Activated naive CD4-positive, alpha-beta T cell treated with anti-CD3 and anti-CD28 coated beads, Interleukin-2, amount 50 U/mL, for 24 hours (primary cell): ENCODE results near the gene GRXCR1.

Experiments used
- H3K27ac Mint-ChIP-seq: one replicate; pipeline ENCODE4 v1.8.0; 2021; ENCODE audit warnings: mild to moderate bottlenecking, mixed read lengths
- H3K27me3 Mint-ChIP-seq: one replicate; pipeline ENCODE4 v1.8.0; 2021; ENCODE audit warnings: mixed read lengths
- H3K36me3 Mint-ChIP-seq: one replicate; pipeline ENCODE4 v1.8.0; 2021; ENCODE audit warnings: mixed read lengths
- H3K4me1 Mint-ChIP-seq: one replicate; pipeline ENCODE4 v1.8.0; 2021; ENCODE audit warnings: mixed read lengths
- H3K4me3 Mint-ChIP-seq: one replicate; pipeline ENCODE4 v1.8.0; 2021; ENCODE audit warnings: mild to moderate bottlenecking, mixed read lengths
- H3K9me3 Mint-ChIP-seq: one replicate; pipeline ENCODE4 v1.8.0; 2021; ENCODE audit warnings: mixed read lengths

Gene GRXCR1

GRCh38 chr4:42910459-42910858 lies 17.9 kb downstream of the GRXCR1 start:
- Mint-ChIP-seq H3K27me3 (peaks cover 13% of the 10 kb centered on the region), H3K36me3 (no peaks in the 10 kb centered on the region), H3K4me3 (no peak overlapping the region), H3K27ac (no peak overlapping the region), H3K9me3 (no peaks in the 10 kb centered on the region), H3K4me1 (no peaks in the 10 kb centered on the region)

GRCh38 chr4:42914937-42915336 lies 22.4 kb downstream of the GRXCR1 start:
- Mint-ChIP-seq H3K27ac (no peak overlapping the region), H3K27me3 (peaks cover 5% of the 10 kb centered on the region), H3K4me3 (no peak overlapping the region), H3K4me1 (no peaks in the 10 kb centered on the region), H3K9me3 (no peaks in the 10 kb centered on the region), H3K36me3 (no peaks in the 10 kb centered on the region)

- no peaks in the 10 kb centered on the region for H3K4me1 Mint-ChIP-seq
- no peaks in the 10 kb centered on the region for H3K9me3 Mint-ChIP-seq
- peaks cover 2% of the 10 kb centered on the region for H3K27me3 Mint-ChIP-seq
- H3K4me3 Mint-ChIP-seq: no peak overlapping the region
- H3K36me3 Mint-ChIP-seq: no peaks in the 10 kb centered on the region
- H3K27ac Mint-ChIP-seq: no peak overlapping the region
Observed at GRCh38 chr4:42915484-42915883, 23.0 kb downstream of the GRXCR1 start.

GRCh38 chr4:42917296-42917695 lies 24.8 kb downstream of the GRXCR1 start:
- H3K36me3 Mint-ChIP-seq: no peaks in the 10 kb centered on the region
- H3K27me3 Mint-ChIP-seq: peaks cover 2% of the 10 kb centered on the region
- H3K27ac Mint-ChIP-seq: no peak overlapping the region
- no peak overlapping the region for H3K4me3 Mint-ChIP-seq
- H3K9me3 Mint-ChIP-seq: no peaks in the 10 kb centered on the region
- H3K4me1 Mint-ChIP-seq: no peaks in the 10 kb centered on the region

GRCh38 chr4:42923431-42923830 lies 30.9 kb downstream of the GRXCR1 start:
- no peaks in the 10 kb centered on the region for H3K36me3 Mint-ChIP-seq
- peaks cover 6% of the 10 kb centered on the region for H3K27me3 Mint-ChIP-seq
- no peak overlapping the region for H3K27ac Mint-ChIP-seq
- H3K4me1 Mint-ChIP-seq: no peaks in the 10 kb centered on the region
- no peaks in the 10 kb centered on the region for H3K9me3 Mint-ChIP-seq
- no peak overlapping the region for H3K4me3 Mint-ChIP-seq

GRCh38 chr4:42925921-42926320 lies 33.4 kb downstream of the GRXCR1 start:
- H3K4me1 Mint-ChIP-seq: no peaks in the 10 kb centered on the region
- peaks cover 6% of the 10 kb centered on the region for H3K27me3 Mint-ChIP-seq
- peaks cover 3% of the 10 kb centered on the region for H3K9me3 Mint-ChIP-seq
- H3K4me3 Mint-ChIP-seq: no peak overlapping the region
- no peaks in the 10 kb centered on the region for H3K36me3 Mint-ChIP-seq
- no peak overlapping the region for H3K27ac Mint-ChIP-seq

GRCh38 chr4:42927946-42928345 lies 35.4 kb downstream of the GRXCR1 start:
- Mint-ChIP-seq H3K27ac (no peak overlapping the region), H3K4me3 (no peak overlapping the region), H3K9me3 (peaks cover 3% of the 10 kb centered on the region), H3K4me1 (no peaks in the 10 kb centered on the region), H3K36me3 (no peaks in the 10 kb centered on the region), H3K27me3 (peaks cover 8% of the 10 kb centered on the region)

- Mint-ChIP-seq H3K27me3 (peaks cover 8% of the 10 kb centered on the region), H3K9me3 (peaks cover 3% of the 10 kb centered on the region), H3K27ac (no peak overlapping the region), H3K36me3 (no peaks in the 10 kb centered on the region), H3K4me1 (no peaks in the 10 kb centered on the region), H3K4me3 (no peak overlapping the region)
Observed at GRCh38 chr4:42928582-42928981, 36.1 kb downstream of the GRXCR1 start.

- H3K27me3 Mint-ChIP-seq: peaks cover 8% of the 10 kb centered on the region
- H3K9me3 Mint-ChIP-seq: no peaks in the 10 kb centered on the region
- H3K4me3 Mint-ChIP-seq: no peak overlapping the region
- no peak overlapping the region for H3K27ac Mint-ChIP-seq
- H3K36me3 Mint-ChIP-seq: no peaks in the 10 kb centered on the region
- H3K4me1 Mint-ChIP-seq: no peaks in the 10 kb centered on the region
Observed at GRCh38 chr4:42942216-42942615, 49.7 kb downstream of the GRXCR1 start.

GRCh38 chr4:42945874-42946273 lies 53.4 kb downstream of the GRXCR1 start:
- Mint-ChIP-seq H3K36me3 (no peaks in the 10 kb centered on the region), H3K27me3 (peaks cover 4% of the 10 kb centered on the region), H3K9me3 (no peaks in the 10 kb centered on the region), H3K4me1 (no peaks in the 10 kb centered on the region), H3K27ac (no peak overlapping the region), H3K4me3 (no peak overlapping the region)

GRCh38 chr4:42953321-42953720 lies 60.8 kb downstream of the GRXCR1 start:
- H3K9me3 Mint-ChIP-seq: peaks cover 7% of the 10 kb centered on the region
- H3K36me3 Mint-ChIP-seq: no peaks in the 10 kb centered on the region
- H3K4me3 Mint-ChIP-seq: no peak overlapping the region
- H3K27ac Mint-ChIP-seq: no peak overlapping the region
- peaks cover 5% of the 10 kb centered on the region for H3K27me3 Mint-ChIP-seq
- H3K4me1 Mint-ChIP-seq: no peaks in the 10 kb centered on the region

GRCh38 chr4:42954963-42955669 lies 62.6 kb downstream of the GRXCR1 start:
- no peaks in the 10 kb centered on the region for H3K4me1 Mint-ChIP-seq
- no peak overlapping the region for H3K4me3 Mint-ChIP-seq
- H3K9me3 Mint-ChIP-seq: peaks cover 7% of the 10 kb centered on the region
- H3K27ac Mint-ChIP-seq: no peak overlapping the region
- H3K27me3 Mint-ChIP-seq: peaks cover 5% of the 10 kb centered on the region
- no peaks in the 10 kb centered on the region for H3K36me3 Mint-ChIP-seq

GRCh38 chr4:42955746-42956505 lies 63.4 kb downstream of the GRXCR1 start:
- Mint-ChIP-seq H3K27ac (no peak overlapping the region), H3K27me3 (peaks cover 6% of the 10 kb centered on the region), H3K4me3 (no peak overlapping the region), H3K9me3 (peaks cover 7% of the 10 kb centered on the region), H3K4me1 (no peaks in the 10 kb centered on the region), H3K36me3 (no peaks in the 10 kb centered on the region)

- Mint-ChIP-seq H3K9me3 (peaks cover 6% of the 10 kb centered on the region), H3K36me3 (no peaks in the 10 kb centered on the region), H3K27ac (no peak overlapping the region), H3K4me1 (no peaks in the 10 kb centered on the region), H3K27me3 (peaks cover 8% of the 10 kb centered on the region), H3K4me3 (no peak overlapping the region)
Observed at GRCh38 chr4:42965326-42965725, 72.8 kb downstream of the GRXCR1 start.

- H3K9me3 Mint-ChIP-seq: peaks cover 9% of the 10 kb centered on the region
Observed at GRCh38 chr4:42985976-42986375, 93.5 kb downstream of the GRXCR1 start.

GRCh38 chr4:42995343-42995944 lies 102.9 kb downstream of the GRXCR1 start:
- Mint-ChIP-seq H3K9me3 (peaks cover 12% of the 10 kb centered on the region), H3K27ac (no peak overlapping the region), H3K4me1 (no peaks in the 10 kb centered on the region), H3K36me3 (no peaks in the 10 kb centered on the region), H3K4me3 (no peak overlapping the region), H3K27me3 (peaks cover 2% of the 10 kb centered on the region)

More at GRCh38 chr4:42985976-42986375, 93.5 kb downstream of the GRXCR1 start:
- Mint-ChIP-seq H3K4me1 (no peaks in the 10 kb centered on the region), H3K4me3 (no peak overlapping the region), H3K36me3 (peaks cover 2% of the 10 kb centered on the region), H3K27me3 (no peaks in the 10 kb centered on the region), H3K27ac (no peak overlapping the region)
